Fibroblast of lung (primary cell): ENCODE results near the gene FBN1. TPM values are rescaled to one million over a fixed set of nuclear protein-coding genes. Genes with fewer than 3 reads are reported as not detected.

Experiments
- DNase-seq, 2 donors: peaks; one replicate each; pipeline versions ENCODE4 v3.0.0 to v3.0.0-alpha.2; 2010; ENCODE audit warnings: low read depth in 2 of 2
- H2AFZ ChIP-seq: 2 replicates; pipeline ENCODE4 v1.5.1; 2012; ENCODE audit warnings: low read length, control low read depth, inconsistent platforms
- H3K27ac ChIP-seq: 2 replicates; pipeline ENCODE4 v1.5.1; 2011; ENCODE audit warnings: low read length, control low read depth; ENCODE audit not compliant: insufficient read depth
- H3K27me3 ChIP-seq: 2 replicates; pipeline ENCODE4 v1.5.1; 2011; ENCODE audit warnings: mild to moderate bottlenecking, low read length; ENCODE audit not compliant: control insufficient read depth, insufficient read depth
- H3K36me3 ChIP-seq: 2 replicates; pipeline ENCODE4 v1.5.1; 2011; ENCODE audit warnings: low read length; ENCODE audit not compliant: control insufficient read depth, insufficient read depth
- H3K4me1 ChIP-seq: 2 replicates; pipeline ENCODE4 v1.5.1; 2011; ENCODE audit warnings: low read length; ENCODE audit not compliant: control insufficient read depth, insufficient read depth; ENCODE audit errors: extremely low read depth
- H3K4me2 ChIP-seq: 2 replicates; pipeline ENCODE4 v1.5.1; 2011; ENCODE audit warnings: low read length, control low read depth; ENCODE audit not compliant: insufficient read depth; ENCODE audit errors: extremely low read depth
- H3K4me3 ChIP-seq, 4 experiments: fragments of 200-600 bp in 1 of 4; sonication (generic) in 1 of 4; replicated peaks in 1 of 4; 2 replicates each; pipeline ENCODE4 v1.5.1; 2011 to 2016; ENCODE audit warnings: low read length in 4 of 4, low read depth in 3 of 4, mild to moderate bottlenecking in 3 of 4, control low read depth in 2 of 4, inconsistent platforms in 1 of 4, mixed read lengths in 1 of 4; ENCODE audit not compliant: insufficient read depth in 1 of 4; ENCODE audit errors: control extremely low read depth in 1 of 4
- H3K79me2 ChIP-seq: 2 replicates; pipeline ENCODE4 v1.5.1; 2012; ENCODE audit warnings: mild to moderate bottlenecking, low read length, inconsistent platforms; ENCODE audit not compliant: control insufficient read depth, insufficient read depth
- H3K9ac ChIP-seq: 2 replicates; pipeline ENCODE4 v1.5.1; 2011; ENCODE audit warnings: mild to moderate bottlenecking, low read length, control low read depth; ENCODE audit not compliant: insufficient read depth
- H3K9me3 ChIP-seq: 2 replicates; pipeline ENCODE4 v1.5.1; 2012; ENCODE audit warnings: low read depth, low read length; ENCODE audit not compliant: control insufficient read depth, insufficient read depth
- H4K20me1 ChIP-seq: 2 replicates; pipeline ENCODE4 v1.5.1; 2011; ENCODE audit warnings: low read length; ENCODE audit not compliant: control insufficient read depth, insufficient read depth; ENCODE audit errors: extremely low read depth
- CTCF ChIP-seq, 2 donors: IDR thresholded peaks in 1 of 2; conservative IDR thresholded peaks in 1 of 2; 1 replicate in 1 of 2; 2 replicates in 1 of 2; pipeline ENCODE4 v1.5.1; 2011 to 2012; ENCODE audit warnings: low read length in 2 of 2, control low read depth in 1 of 2, inconsistent platforms in 1 of 2, low read depth in 1 of 2, mild to moderate bottlenecking in 1 of 2
- EZH2 ChIP-seq: IDR thresholded peaks from 2 replicates; pipeline ENCODE4 v1.5.1; 2012; ENCODE audit warnings: low read length, control low read depth, mild to moderate bottlenecking; ENCODE audit errors: missing control alignments
- polyA plus RNA-seq, 2 donors: library from polyadenylated mRNA; depleted of rRNA in 1 of 2; stranded (reverse) in 1 of 2; unstranded in 1 of 2; fragments of >200 nt; gene quantifications; 2 replicates each; pipeline ENCODE4 v1.2.1, GENCODE V29; 2011 to 2012; ENCODE audit warnings: missing spikeins in 1 of 2
- total RNA-seq: library from RNA; depleted of rRNA; stranded (reverse); fragments of >200 nt; gene quantifications from 2 replicates; pipeline ENCODE4 v1.2.1, GENCODE V29; 2014

The FBN1 gene
- total and polyA plus RNA-seq, 2 donors (not counting 1 experiment from before 2014, with no cell fraction given) = 368 to 446 TPM

GRCh38 chr15:48361685-48362084 lies 283.8 kb downstream of the FBN1 start:
- Histone ChIP-seq H3K27ac (no peak overlapping the region), H3K9ac (no peak overlapping the region), H3K4me3 (no peak overlapping the region), H3K36me3 (no peaks in the 10 kb centered on the region), H3K4me2 (no peak overlapping the region), H3K27me3 (no peaks in the 10 kb centered on the region), H3K9me3 (no peaks in the 10 kb centered on the region), H2AFZ (no peak overlapping the region), H4K20me1 (no peaks in the 10 kb centered on the region), H3K4me1 (peaks cover 6% of the 10 kb centered on the region), H3K79me2 (no peaks in the 10 kb centered on the region)
- peak in 1 of 2 donors; percentile 28 for DNase-seq
- TF ChIP-seq CTCF (conservative IDR thresholded peaks at IDR 0.05 in 1 of 2, IDR thresholded peaks at IDR 0.05 in 1 of 2; ENCODE audit: low read depth in 1 of 2, low read length in 2 of 2) (no peak), EZH2 (no peak)

GRCh38 chr15:48360841-48361240 lies 284.7 kb downstream of the FBN1 start:
- H3K4me3 ChIP-seq = no peak overlapping the region
- H3K9ac ChIP-seq = no peak overlapping the region
- no peaks in the 10 kb centered on the region for H3K9me3 ChIP-seq
- H3K27ac ChIP-seq = no peak overlapping the region
- H3K36me3 ChIP-seq = no peaks in the 10 kb centered on the region
- H3K4me1 ChIP-seq = peaks cover 6% of the 10 kb centered on the region
- H4K20me1 ChIP-seq = no peaks in the 10 kb centered on the region
- H3K79me2 ChIP-seq = no peaks in the 10 kb centered on the region
- no peak overlapping the region for H2AFZ ChIP-seq
- TF ChIP-seq EZH2 (no peak), CTCF (conservative IDR thresholded peaks at IDR 0.05 in 1 of 2, IDR thresholded peaks at IDR 0.05 in 1 of 2; ENCODE audit: low read depth in 1 of 2, low read length in 2 of 2) (no peak)
- H3K4me2 ChIP-seq = no peak overlapping the region
- no peaks in the 10 kb centered on the region for H3K27me3 ChIP-seq
- peak in 1 of 2 donors; percentile 58 for DNase-seq

Other genes starting within 250 kb of the FBN1 start
- gene CEP152, start 165.4 kb upstream of the FBN1 start, total RNA-seq = 7.8 and 8.5 TPM in 2 replicates
- 0.72 and 1.4 TPM in 2 replicates for gene CEP152, start 165.4 kb upstream of the FBN1 start, polyA plus RNA-seq
- 160 and 184 TPM in 2 replicates for gene EID1, start 232.4 kb upstream of the FBN1 start, total RNA-seq
- gene EID1, start 232.4 kb upstream of the FBN1 start, polyA plus RNA-seq = 287 and 331 TPM in 2 replicates